CD8-positive, alpha-beta memory T cell (primary cell): Measurements from ENCODE around the gene CES4A. TPM values are rescaled to one million over a fixed set of nuclear protein-coding genes. Genes with fewer than 3 reads are reported as not detected.
"Not testable (repeated sequence)": the region's sequence is repeated elsewhere in the genome, so short reads cannot be mapped to it uniquely, and the experiment has no call there.

Experiments
- CTCF ChIA-PET: fragments of 350-600 bp; sonication (Branson Sonifier 250); formaldehyde crosslinking; loops from one replicate; lab custom pipeline; 2021; ENCODE audit warnings: antibody characterized with exemption; lab: Charles Lee
- POLR2A ChIA-PET: fragments of 350-600 bp; sonication (Branson Sonifier 250); formaldehyde crosslinking; loops from one replicate; lab custom pipeline; 2021; ENCODE audit warnings: antibody characterized with exemption; lab: Charles Lee
- DNase-seq, 5 donors: peaks; one replicate each; pipeline versions ENCODE4 v3.0.0 to v3.0.0-alpha.2; 2020 to 2022; ENCODE audit warnings: mixed read lengths in 1 of 5
- H3K27ac ChIP-seq: one replicate; pipeline ENCODE4 v1.7.0; 2013; ENCODE audit warnings: low read depth, mild to moderate bottlenecking, low read length, moderate library complexity
- H3K27me3 ChIP-seq: 2 replicates; pipeline ENCODE4 v1.7.0; 2013; ENCODE audit warnings: low read length, mild to moderate bottlenecking; ENCODE audit not compliant: insufficient read depth, poor library complexity, severe bottlenecking
- H3K36me3 ChIP-seq: 2 replicates; pipeline ENCODE4 v1.7.0; 2013; ENCODE audit warnings: mild to moderate bottlenecking, low read length, moderate library complexity; ENCODE audit not compliant: insufficient read depth
- H3K4me1 ChIP-seq: 2 replicates; pipeline ENCODE4 v1.7.0; 2013; ENCODE audit warnings: mild to moderate bottlenecking, low read length, moderate library complexity; ENCODE audit not compliant: insufficient read depth
- H3K4me3 ChIP-seq: 2 replicates; pipeline ENCODE4 v1.7.0; 2013; ENCODE audit warnings: mild to moderate bottlenecking, low read length
- H3K9me3 ChIP-seq: 2 replicates; pipeline ENCODE4 v1.7.0; 2013; ENCODE audit warnings: mild to moderate bottlenecking, low read length
- H3K27ac Mint-ChIP-seq, 8 donors: one replicate each; pipeline ENCODE4 v1.8.0; 2020 to 2021; ENCODE audit warnings: mixed read lengths in 8 of 8, mild to moderate bottlenecking in 6 of 8, inconsistent platforms in 3 of 8, moderate library complexity in 3 of 8
- H3K27me3 Mint-ChIP-seq, 2 donors: one replicate each; pipeline ENCODE4 v1.8.0; 2020 to 2021; ENCODE audit warnings: mixed read lengths in 2 of 2, mild to moderate bottlenecking in 1 of 2, moderate library complexity in 1 of 2
- H3K36me3 Mint-ChIP-seq, 3 donors: one replicate each; pipeline ENCODE4 v1.8.0; 2020 to 2021; ENCODE audit warnings: mixed read lengths in 3 of 3, inconsistent platforms in 1 of 3, mild to moderate bottlenecking in 1 of 3
- H3K4me1 Mint-ChIP-seq, 3 donors: one replicate each; pipeline ENCODE4 v1.8.0; 2020 to 2021; ENCODE audit warnings: mixed read lengths in 3 of 3, inconsistent platforms in 1 of 3, mild to moderate bottlenecking in 1 of 3
- H3K4me3 Mint-ChIP-seq, 7 donors: one replicate each; pipeline ENCODE4 v1.8.0; 2020 to 2021; ENCODE audit warnings: mixed read lengths in 7 of 7, mild to moderate bottlenecking in 6 of 7, moderate library complexity in 4 of 7, inconsistent platforms in 2 of 7
- H3K9me3 Mint-ChIP-seq, 5 donors: one replicate each; pipeline ENCODE4 v1.8.0; 2020 to 2022; ENCODE audit warnings: mixed read lengths in 5 of 5, mild to moderate bottlenecking in 3 of 5, moderate library complexity in 2 of 5, inconsistent platforms in 1 of 5
- polyA plus RNA-seq: library from polyadenylated mRNA; unstranded; fragments of 300-500 nt; fragmentation: Illumina TruSeq; gene quantifications from one replicate; pipeline ENCODE4 v1.2.3, GENCODE V29; 2021
- total RNA-seq, 2 experiments: library from RNA; stranded (reverse); gene quantifications; one replicate each; pipeline ENCODE4 v1.2.3, GENCODE V29; 2021

CES4A gene
- total and polyA plus RNA-seq, 3 experiments from 2014 or later = 1.7 to 5.1 (median 4.2) TPM

DNA sequence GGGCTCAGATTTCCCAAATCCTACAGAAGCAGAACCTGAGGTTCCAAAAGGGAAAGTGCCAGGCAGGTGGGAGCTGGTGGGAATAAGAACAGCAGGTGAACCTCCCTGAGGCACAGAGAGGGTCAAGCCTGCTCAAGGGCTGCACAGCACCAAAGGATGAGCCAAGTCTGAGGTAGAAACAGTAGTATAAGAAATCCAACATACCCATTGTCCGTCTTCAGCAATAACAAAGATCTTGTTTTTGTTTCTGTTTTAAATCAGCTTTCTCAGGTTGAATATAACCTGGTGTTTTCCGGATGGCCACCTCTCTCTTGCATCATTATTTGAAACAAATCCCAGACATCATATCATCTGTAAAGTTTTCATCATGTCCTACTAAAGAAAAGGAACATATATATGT lies 38.0 kb upstream of the CES4A start:
- peaks cover 0 to 4% (median 0%) of the 10 kb centered on the region in 5 donors for H3K9me3 Mint-ChIP-seq
- H3K4me1 ChIP-seq = peaks cover 7% of the 10 kb centered on the region
- H3K4me1 Mint-ChIP-seq = peaks cover 13 to 25% (median 18%) of the 10 kb centered on the region in 3 donors
- H3K4me3 ChIP-seq = no peak overlapping the region
- ChIA-PET POLR2A (no interaction called here), CTCF (interaction anchor here (1.1 to 1.6 kb wide), 2 partner anchors 9 to 235 kb away, joined by 3 to 4 read pairs; no protein-coding TSS in a partner anchor)
- H3K9me3 ChIP-seq = no peaks in the 10 kb centered on the region
- no peak for DNase-seq
- peaks cover 16% of the 10 kb centered on the region for H3K27me3 ChIP-seq
- no peaks in the 10 kb centered on the region for H3K36me3 ChIP-seq
- peaks cover 26 to 49% of the 10 kb centered on the region in 2 donors for H3K27me3 Mint-ChIP-seq
- no peak overlapping the region for H3K27ac ChIP-seq
- H3K4me3 Mint-ChIP-seq = peak overlapping the region in 1 of 7 donors; percentile 29
- peaks cover 0 to 11% (median 0%) of the 10 kb centered on the region in 3 donors for H3K36me3 Mint-ChIP-seq
- H3K27ac Mint-ChIP-seq = no peak overlapping the region

DNA sequence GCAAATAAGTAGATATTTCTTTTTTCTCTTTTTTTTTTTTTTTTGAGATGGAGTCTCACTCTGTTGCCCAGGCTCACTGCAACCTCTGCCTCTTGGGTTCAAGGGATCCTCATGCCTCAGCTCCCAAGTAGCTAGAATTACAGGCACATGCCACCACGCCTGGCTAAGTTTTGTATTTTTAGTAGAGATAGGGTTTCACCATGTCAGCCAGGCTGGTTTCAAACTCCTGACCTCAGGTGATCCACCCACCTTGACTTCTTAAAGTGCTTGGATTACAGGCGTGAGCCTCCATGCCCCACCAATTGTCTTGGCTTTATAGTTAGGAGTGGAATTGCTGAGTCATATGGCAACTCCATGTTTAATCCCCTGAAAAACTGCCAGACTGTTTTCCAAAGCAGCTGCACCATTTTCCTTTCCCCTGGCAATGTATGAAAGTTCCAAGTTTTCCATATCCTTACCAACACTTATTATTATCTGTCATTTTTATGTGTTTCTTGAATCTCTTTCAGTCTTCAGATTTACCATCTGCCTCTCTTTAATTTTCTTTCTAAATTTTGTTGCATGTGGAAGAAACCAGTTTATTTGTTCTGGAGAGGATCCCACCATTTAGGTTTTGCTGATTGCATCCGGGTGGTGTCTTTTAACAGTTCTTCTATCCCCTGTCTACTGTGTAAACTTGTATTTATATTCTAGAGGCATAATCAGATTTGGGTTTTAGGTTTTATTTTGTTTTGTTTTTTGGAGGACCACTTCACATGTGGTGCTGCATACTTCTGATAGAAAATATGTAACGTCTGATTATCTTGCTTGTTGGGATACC lies 37.2 kb upstream of the CES4A start:
- Histone ChIP-seq H3K4me1 (peaks cover 7% of the 10 kb centered on the region), H3K36me3 (no peaks in the 10 kb centered on the region), H3K27ac (no peak overlapping the region), H3K4me3 (no peak overlapping the region), H3K27me3 (peaks cover 16% of the 10 kb centered on the region), H3K9me3 (no peaks in the 10 kb centered on the region)
- CTCF ChIA-PET = interaction anchor here (0.7 to 2.0 kb wide), 2 partner anchors 152 to 205 kb away, joined by 3 to 6 read pairs; no protein-coding TSS in a partner anchor
- Mint-ChIP-seq H3K4me1 (peaks cover 13 to 25% (median 18%) of the 10 kb centered on the region in 3 donors), H3K9me3 (peaks cover 0 to 4% (median 0%) of the 10 kb centered on the region in 5 donors), H3K27me3 (peaks cover 26 to 52% of the 10 kb centered on the region in 2 donors), H3K4me3 (peak overlapping the region in 1 of 7 donors; percentile 29), H3K27ac (peak overlapping the region in 1 of 8 donors; percentile 42), H3K36me3 (peaks cover 0 to 11% (median 0%) of the 10 kb centered on the region in 3 donors)
- DNase-seq = no peak
- POLR2A ChIA-PET = no interaction called here

DNA sequence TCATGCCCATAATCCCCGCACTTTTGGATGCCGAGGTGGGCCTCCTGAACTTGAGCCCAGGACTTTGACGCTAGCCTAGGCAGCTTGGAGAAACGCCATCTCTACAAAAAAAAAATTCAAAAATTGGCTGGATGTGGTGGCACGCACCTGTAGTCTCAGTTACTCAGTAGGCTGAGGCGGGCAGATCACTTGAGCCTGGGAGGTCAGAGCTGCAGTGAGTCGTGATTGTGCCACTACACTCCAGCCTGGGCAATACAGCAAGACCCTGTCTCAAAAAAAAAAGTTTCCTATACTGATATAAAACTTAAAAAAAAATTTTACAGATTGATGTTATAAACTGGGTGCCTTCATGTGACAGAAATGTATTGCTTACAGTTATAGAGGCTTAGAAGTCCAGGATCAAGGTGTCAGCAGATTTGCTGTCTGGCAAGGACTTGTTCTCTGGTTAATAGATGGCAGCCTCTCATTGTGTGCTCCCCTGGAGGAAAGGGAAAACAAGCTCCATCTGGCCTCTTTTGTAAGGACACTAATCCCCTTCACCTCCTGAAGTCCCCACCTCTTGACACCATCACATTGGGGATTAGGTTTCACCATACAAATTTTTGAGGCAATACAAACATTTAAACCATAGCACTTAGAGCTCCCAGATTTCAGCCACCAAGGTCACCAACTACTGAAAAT lies 35.8 kb upstream of the CES4A start:
- Mint-ChIP-seq H3K36me3 (peaks cover 0 to 11% (median 0%) of the 10 kb centered on the region in 3 donors), H3K9me3 (peaks cover 0 to 4% (median 0%) of the 10 kb centered on the region in 5 donors), H3K4me1 (peaks cover 6 to 19% (median 10%) of the 10 kb centered on the region in 3 donors), H3K4me3 (no peak overlapping the region), H3K27me3 (peaks cover 26 to 53% of the 10 kb centered on the region in 2 donors), H3K27ac (no peak overlapping the region)
- DNase-seq = no peak
- CTCF ChIA-PET = interaction anchor here (1.1 to 2.4 kb wide), 4 partner anchors 13 to 203 kb away, joined by 4 to 6 read pairs (median 5); no protein-coding TSS in a partner anchor
- no peaks in the 10 kb centered on the region for H3K36me3 ChIP-seq
- no peak overlapping the region for H3K4me3 ChIP-seq
- H3K4me1 ChIP-seq = peaks cover 7% of the 10 kb centered on the region
- H3K9me3 ChIP-seq = no peaks in the 10 kb centered on the region
- peaks cover 16% of the 10 kb centered on the region for H3K27me3 ChIP-seq
- no peak overlapping the region for H3K27ac ChIP-seq
- POLR2A ChIA-PET = interaction anchor here (1.1 kb wide), 1 partner anchor 9 kb away, joined by 3 read pairs; no protein-coding TSS in a partner anchor

DNA sequence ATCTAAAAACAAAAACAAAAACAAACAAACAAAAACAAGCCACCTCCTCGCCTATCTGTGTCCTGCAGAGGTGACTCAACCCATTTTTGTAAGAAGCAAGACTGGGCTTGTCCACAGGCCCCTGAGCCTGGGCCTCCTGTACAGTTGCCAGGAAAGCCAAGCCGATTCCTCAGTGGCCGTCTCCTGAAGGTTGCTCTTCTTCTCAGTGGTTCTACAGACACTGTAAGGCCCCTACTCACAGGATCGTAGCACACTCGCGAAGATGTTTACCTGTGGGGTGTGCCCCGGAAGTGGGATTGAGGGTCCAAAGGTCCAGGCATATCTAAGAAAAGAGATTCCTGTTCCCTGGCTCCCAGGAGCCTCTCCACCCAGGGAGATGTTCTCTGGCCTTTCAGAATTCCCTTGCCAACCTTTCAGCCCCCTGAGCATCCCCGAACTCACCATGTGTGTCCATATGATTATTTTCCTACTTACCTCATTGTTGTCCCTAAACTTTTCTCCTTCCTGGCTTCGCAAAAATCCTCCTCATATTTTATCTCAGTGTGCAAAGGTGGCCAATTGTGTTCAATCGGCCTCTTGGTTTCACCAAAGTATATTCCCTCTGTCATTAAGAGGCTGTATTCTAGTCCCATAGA lies 34.8 kb upstream of the CES4A start:
- no peaks in the 10 kb centered on the region for H3K36me3 ChIP-seq
- DNase-seq = no peak
- Mint-ChIP-seq H3K9me3 (peaks cover 0 to 4% (median 0%) of the 10 kb centered on the region in 5 donors), H3K4me3 (peak overlapping the region in 1 of 7 donors; percentile 11), H3K27me3 (peaks cover 29 to 48% of the 10 kb centered on the region in 2 donors), H3K4me1 (peaks cover 0 to 11% (median 4%) of the 10 kb centered on the region in 3 donors), H3K27ac (peak overlapping the region in 1 of 8 donors; percentile 40), H3K36me3 (peaks cover 0 to 11% (median 0%) of the 10 kb centered on the region in 3 donors)
- ChIA-PET CTCF (interaction anchor here (0.7 to 2.4 kb wide), 12 partner anchors 10 to 245 kb away, joined by 3 to 6 read pairs (median 4); no protein-coding TSS in a partner anchor), POLR2A (interaction anchor here (1.1 kb wide), 1 partner anchor 10 kb away, joined by 3 read pairs; no protein-coding TSS in a partner anchor)
- H3K9me3 ChIP-seq = no peaks in the 10 kb centered on the region
- peaks cover 16% of the 10 kb centered on the region for H3K27me3 ChIP-seq
- H3K4me3 ChIP-seq = no peak overlapping the region
- H3K27ac ChIP-seq = no peak overlapping the region
- H3K4me1 ChIP-seq = peaks cover 3% of the 10 kb centered on the region

DNA sequence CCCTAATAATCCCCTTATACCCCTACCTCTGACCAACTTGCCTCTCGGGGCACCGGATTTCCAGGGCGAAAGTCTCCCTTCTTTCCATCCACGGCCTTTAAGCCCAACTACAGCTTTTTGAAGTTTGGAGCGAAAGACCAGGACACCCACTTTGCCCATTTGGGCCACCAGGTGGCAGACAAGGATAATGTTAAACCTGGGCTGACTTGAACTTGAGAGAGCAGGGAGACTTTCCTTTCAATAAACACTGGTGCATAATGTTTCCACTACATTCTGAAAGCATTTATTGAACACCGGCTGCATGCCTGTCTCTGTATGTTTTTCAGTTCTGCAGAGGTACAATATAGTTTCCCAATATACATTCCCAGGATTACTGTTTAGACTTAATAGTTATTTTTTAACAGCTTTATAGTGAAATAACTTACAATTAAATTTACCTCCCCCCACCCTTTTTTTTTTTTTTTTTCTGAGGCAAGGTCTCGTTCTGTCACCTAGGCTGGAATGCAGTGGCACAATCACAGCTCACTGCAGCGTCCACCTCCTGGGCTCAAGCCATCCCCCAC lies 34.2 kb upstream of the CES4A start:
- Mint-ChIP-seq H3K4me1 (peaks cover 0 to 6% (median 3%) of the 10 kb centered on the region in 3 donors), H3K4me3 (peak overlapping the region in 1 of 7 donors; percentile 11), H3K36me3 (peaks cover 0 to 11% (median 0%) of the 10 kb centered on the region in 3 donors), H3K27ac (peak overlapping the region in 2 of 8 donors; percentile 31 to 40), H3K9me3 (peaks cover 0 to 4% (median 0%) of the 10 kb centered on the region in 5 donors), H3K27me3 (peaks cover 24 to 42% of the 10 kb centered on the region in 2 donors)
- no peaks in the 10 kb centered on the region for H3K4me1 ChIP-seq
- ChIA-PET POLR2A (no interaction called here), CTCF (interaction anchor here (0.7 to 2.4 kb wide), 11 partner anchors 11 to 244 kb away, joined by 3 to 6 read pairs (median 3); no protein-coding TSS in a partner anchor)
- H3K9me3 ChIP-seq = no peaks in the 10 kb centered on the region
- peak; percentile 52 to 77 (median 58) for DNase-seq
- peaks cover 12% of the 10 kb centered on the region for H3K27me3 ChIP-seq
- H3K4me3 ChIP-seq = no peak overlapping the region
- H3K36me3 ChIP-seq = no peaks in the 10 kb centered on the region
- H3K27ac ChIP-seq = no peak overlapping the region

DNA sequence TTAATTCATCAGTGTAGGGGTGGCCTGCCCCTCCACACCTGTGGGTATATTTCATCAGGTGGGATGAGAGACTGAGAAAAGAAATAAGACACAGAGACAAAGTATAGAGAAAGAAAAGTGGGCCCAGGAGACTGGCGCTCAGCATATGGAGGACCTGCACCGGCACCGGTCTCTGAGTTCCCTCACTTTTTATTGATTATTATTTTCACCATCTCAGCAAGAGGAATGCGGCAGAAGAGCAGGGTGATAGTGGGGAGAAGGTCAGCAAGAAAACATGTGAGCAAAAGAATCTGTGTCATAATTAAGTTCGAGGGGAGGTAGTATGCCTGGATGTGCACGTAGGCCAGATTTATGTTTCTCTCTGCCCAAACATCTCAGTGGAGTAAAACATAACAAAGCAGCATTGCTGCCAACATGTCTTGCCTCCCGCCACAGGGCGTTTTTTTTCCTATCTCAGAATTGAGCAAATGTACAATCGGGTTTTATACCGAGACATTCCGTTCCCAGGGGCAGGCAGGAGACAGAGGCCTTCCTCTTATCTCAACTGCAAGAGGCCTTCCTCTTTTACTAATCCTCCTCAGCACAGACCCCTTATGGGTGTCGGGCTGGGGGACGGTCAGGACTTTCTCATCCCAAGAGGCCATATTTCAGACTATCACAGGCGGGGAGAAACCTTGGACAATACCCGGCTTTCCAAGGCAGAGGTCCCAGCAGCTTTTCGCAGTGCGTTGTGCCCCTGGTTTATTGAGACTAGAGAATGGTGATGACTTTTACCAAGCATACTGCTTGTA lies 32.8 kb upstream of the CES4A start:
- not testable (repeated sequence) for DNase-seq

DNA sequence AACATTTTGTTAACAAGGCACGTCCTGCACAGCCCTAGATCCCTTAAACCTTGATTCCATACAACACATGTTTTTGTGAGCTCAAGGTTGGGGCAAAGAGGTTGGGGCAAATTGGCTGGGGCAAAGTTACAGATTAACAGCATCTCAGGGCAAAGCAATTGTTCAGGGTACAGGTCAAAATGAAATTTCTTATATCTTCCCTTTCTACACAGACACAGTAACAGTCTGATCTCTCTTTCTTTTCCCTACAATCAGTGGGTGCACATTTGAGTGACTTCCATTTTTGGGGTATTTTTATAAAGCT lies 32.3 kb upstream of the CES4A start:
- POLR2A ChIA-PET, H3K27ac ChIP-seq, CTCF ChIA-PET, H3K27me3 ChIP-seq, H3K4me3 ChIP-seq, H3K9me3 Mint-ChIP-seq, H3K4me1 ChIP-seq, DNase-seq, H3K9me3 ChIP-seq, H3K4me1 Mint-ChIP-seq, H3K27ac Mint-ChIP-seq, H3K36me3 ChIP-seq, H3K4me3 Mint-ChIP-seq: not testable (repeated sequence)
- peaks cover 16 to 26% of the 10 kb centered on the region in 2 donors for H3K27me3 Mint-ChIP-seq
- H3K36me3 Mint-ChIP-seq = peaks cover 0 to 11% (median 0%) of the 10 kb centered on the region in 3 donors

More for the DNA sequence above, 32.8 kb upstream of the CES4A start:
- H3K4me1 ChIP-seq, H3K4me1 Mint-ChIP-seq, H3K9me3 ChIP-seq, POLR2A ChIA-PET, H3K4me3 Mint-ChIP-seq, CTCF ChIA-PET, H3K36me3 ChIP-seq, H3K27ac ChIP-seq, H3K27me3 ChIP-seq, H3K27ac Mint-ChIP-seq, H3K4me3 ChIP-seq, H3K9me3 Mint-ChIP-seq: not testable (repeated sequence)
- Mint-ChIP-seq H3K36me3 (peaks cover 0 to 11% (median 0%) of the 10 kb centered on the region in 3 donors), H3K27me3 (peaks cover 17 to 29% of the 10 kb centered on the region in 2 donors)
